ENCODE data around the gene SPECC1L. TPM values are rescaled to one million over a fixed set of nuclear protein-coding genes. Genes with fewer than 3 reads are reported as not detected.

SPECC1L gene
- total and polyA plus RNA-seq, 2 of the 8 experiments (the other 6 are each of a cell fraction or from before 2014, with no cell fraction given), result 15.7 to 61.6 TPM

- no peak overlapping the region for H2AFZ ChIP-seq (ENCODE audit: low read length)
- H4K5ac ChIP-seq (ENCODE audit: insufficient read length, low read depth, low read length), result no peak overlapping the region
- no peak overlapping the region for H4K8ac ChIP-seq (ENCODE audit: extremely low read depth, insufficient read depth, low read length)
- no peak overlapping the region for H4K91ac ChIP-seq (replicated peaks; ENCODE audit: insufficient read length, low read length)
- 82% methylated on average over 11 of the region's 11 CpGs; no CpG with 5 or more reads in 1 of the 2 experiments for WGBS, 2 experiments (ENCODE audit: extremely low coverage in 1 of 2, insufficient coverage in 1 of 2, insufficient read length in 1 of 2, insufficient replicate concordance in 2 of 2, low coverage in 1 of 2, low lambda C conversion rate in 2 of 2, missing lambda C conversion rate in 1 of 2)
- no peak overlapping the region for H2BK12ac ChIP-seq (ENCODE audit: low read depth, low read length)
- no peak overlapping the region for H3K23ac ChIP-seq (ENCODE audit: insufficient read length)
- H2BK15ac ChIP-seq (ENCODE audit: low read length), result no peak overlapping the region
- H3K9ac ChIP-seq (replicated peaks in 1 of 4; ENCODE audit: extremely low read depth in 1 of 4, low read depth in 3 of 4, low read length in 3 of 4), result no peak overlapping the region
- TF ChIP-seq SP4 (IDR thresholded peaks at IDR 0.05; ENCODE audit: low read length) (no peak), JUN (IDR thresholded peaks at IDR 0.05; ENCODE audit: low read depth, low read length) (no peak), KDM5A (IDR thresholded peaks at IDR 0.05; ENCODE audit: low read length) (no peak), HDAC6 (IDR thresholded peaks at IDR 0.05; ENCODE audit: low read depth, low read length) (no peak)
- FAIRE-seq (no peak), DNase-seq (ENCODE audit: low read depth in 1 of 2, low spot score in 2 of 2) (no peak)
- no peaks in the 10 kb centered on the region for H3K9me3 ChIP-seq (ENCODE audit: insufficient read depth in 2 of 2, low read depth in 1 of 2, low read length in 1 of 2)
- no peaks in the 10 kb centered on the region for H4K20me1 ChIP-seq (replicated peaks in 1 of 2; ENCODE audit: control insufficient read depth in 1 of 2, insufficient read depth in 2 of 2, low read length in 2 of 2)
- no peak overlapping the region for H2BK120ac ChIP-seq (replicated peaks; ENCODE audit: low read depth, low read length)
- H3K18ac ChIP-seq (ENCODE audit: extremely low read depth, low read length), result no peak overlapping the region; the same call in none of the 2 replicates
- H3K23me2 ChIP-seq (ENCODE audit: low read depth, low read length), result peaks cover 6% of the 10 kb centered on the region; the same call in 1 of the 2 replicates
- H3K14ac ChIP-seq (ENCODE audit: insufficient read length), result no peak overlapping the region
- ChIA-PET CTCF (ENCODE audit: partially characterized antibody) (interaction anchor here (1.0 to 10.8 kb wide), 10 partner anchors 8 to 95 kb away, joined by 3 to 114 read pairs (median 4); no protein-coding TSS in a partner anchor), POLR2A (ENCODE audit: partially characterized antibody) (interaction anchor here (0.6 kb wide), 1 partner anchor 74 kb away, joined by 3 read pairs; no protein-coding TSS in a partner anchor)
- no peak overlapping the region for H3K4me2 ChIP-seq (ENCODE audit: insufficient read depth in 1 of 2, low read depth in 2 of 2, low read length in 2 of 2)
- H2BK5ac ChIP-seq (ENCODE audit: low read depth, low read length), result no peak overlapping the region; the same call in 1 of the 2 replicates
- H2BK20ac ChIP-seq (ENCODE audit: low read length), result peak overlapping the region; percentile 48; the same call in 1 of the 2 replicates
- H3K4ac ChIP-seq (replicated peaks; ENCODE audit: insufficient read length, low read depth, low read length), result no peak overlapping the region
- H3K56ac ChIP-seq (replicated peaks; ENCODE audit: insufficient read length, low read depth, low read length), result no peak overlapping the region
- no peaks in the 10 kb centered on the region for H3K36me3 ChIP-seq (ENCODE audit: control insufficient read depth in 2 of 4, insufficient read depth in 4 of 4, low read length in 3 of 4)
- H3K79me2 ChIP-seq (ENCODE audit: control insufficient read depth in 1 of 2, insufficient read depth in 2 of 2, low read length in 2 of 2), result no peaks in the 10 kb centered on the region
- peaks cover 4 to 11% (median 9%) of the 10 kb centered on the region in 4 experiments; a peak in 6 of 7 replicates for H3K4me1 ChIP-seq (replicated peaks in 1 of 4; ENCODE audit: control insufficient read depth in 3 of 4, insufficient read depth in 4 of 4, low read length in 3 of 4)
- H2AK5ac ChIP-seq (ENCODE audit: low read depth, low read length), result peak overlapping the region; percentile 56; the same call in 1 of the 2 replicates
- H3K4me3 ChIP-seq (ENCODE audit: extremely low read depth in 1 of 4, insufficient read depth in 2 of 4, low read depth in 3 of 4, low read length in 4 of 4), result no peak overlapping the region
- H3K27me3 ChIP-seq (replicated peaks in 1 of 4; ENCODE audit: control insufficient read depth in 3 of 4, extremely low read depth in 1 of 4, insufficient read depth in 3 of 4, low read length in 3 of 4), result peaks cover 3 to 23% (median 15%) of the 10 kb centered on the region in 4 experiments
- no peaks in the 10 kb centered on the region for H3K79me1 ChIP-seq (ENCODE audit: low read depth, low read length)
- no peak overlapping the region for H3K27ac ChIP-seq (ENCODE audit: low read depth, low read length)
Observed at GRCh38 chr22:24428751-24429410, 158.2 kb downstream of the SPECC1L start.
